PC-3 (cell line): ENCODE data around the gene PPBP.

Experiments used
- CTCF ChIP-seq: fragments of 300-600 bp; sonication (generic); conservative IDR thresholded peaks from 2 replicates; pipeline ENCODE4 v1.5.1; 2017; ENCODE audit warnings: antibody characterized with exemption, low read depth, mild to moderate bottlenecking, low read length
- EZH2 ChIP-seq: fragments of 300-600 bp; sonication (generic); IDR thresholded peaks from one replicate; pipeline ENCODE4 v1.6.1; 2017; ENCODE audit warnings: antibody characterized with exemption, mild to moderate bottlenecking, low read length; ENCODE audit not compliant: unreplicated experiment
- EZH2phosphoT487 ChIP-seq: fragments of 300-600 bp; sonication (generic); IDR thresholded peaks from 2 replicates; pipeline ENCODE4 v1.6.1; 2018; ENCODE audit warnings: mild to moderate bottlenecking, antibody characterized with exemption, low read length, borderline replicate concordance

GRCh38 chr4:73985528-73985852 lies 2.5 kb downstream of the PPBP start:
- no peak for TF ChIP-seq CTCF
- TF ChIP-seq EZH2, result no peak
- TF ChIP-seq EZH2phosphoT487, result no peak
